Measurements from ENCODE around the gene NOP53. TPM values are rescaled to one million over a fixed set of nuclear protein-coding genes. Genes with fewer than 3 reads are reported as not detected.

The NOP53 gene
- 100 to 1,000 TPM in 1 of 6 experiments, 10 to 100 TPM in 5; 73.6 to 105 (median 79.4) TPM for total RNA-seq
- long read RNA-seq, transcript NOP53-201 (13 exons, 1,528 nt), result major isoform, 5 of 6 reads
- long read RNA-seq, partial matches to known transcripts, result 1 of 6 reads
- long read RNA-seq, other reads (novel, unspliced or antisense), result 0 of 6 reads

- H3K4me1 ChIP-seq, result peaks cover 0 to 26% (median 9%) of the 10 kb centered on the region in 4 donors
- ATAC-seq (peak; percentile 60 to 75 (median 63)), DNase-seq (peak; percentile 96 to 98 (median 96))
- peaks cover 0 to 19% (median 12%) of the 10 kb centered on the region in 4 donors for H3K36me3 ChIP-seq
- peak within 1 kb of the TSS; percentile 94 to 98 (median 96) for H3K27ac ChIP-seq
- no peaks in the 10 kb centered on the region for H3K9me3 ChIP-seq
- intact Hi-C loops (cut with DNase I), result no loop called here
- WGBS (ENCODE audit: insufficient coverage, low coverage, low lambda C conversion rate, missing lambda C conversion rate), result 8% methylated on average over 21 of the region's 53 CpGs
- H3K4me3 ChIP-seq, result peak within 1 kb of the TSS; percentile 74 to 95 (median 85)
- TF ChIP-seq, protein P1, sequence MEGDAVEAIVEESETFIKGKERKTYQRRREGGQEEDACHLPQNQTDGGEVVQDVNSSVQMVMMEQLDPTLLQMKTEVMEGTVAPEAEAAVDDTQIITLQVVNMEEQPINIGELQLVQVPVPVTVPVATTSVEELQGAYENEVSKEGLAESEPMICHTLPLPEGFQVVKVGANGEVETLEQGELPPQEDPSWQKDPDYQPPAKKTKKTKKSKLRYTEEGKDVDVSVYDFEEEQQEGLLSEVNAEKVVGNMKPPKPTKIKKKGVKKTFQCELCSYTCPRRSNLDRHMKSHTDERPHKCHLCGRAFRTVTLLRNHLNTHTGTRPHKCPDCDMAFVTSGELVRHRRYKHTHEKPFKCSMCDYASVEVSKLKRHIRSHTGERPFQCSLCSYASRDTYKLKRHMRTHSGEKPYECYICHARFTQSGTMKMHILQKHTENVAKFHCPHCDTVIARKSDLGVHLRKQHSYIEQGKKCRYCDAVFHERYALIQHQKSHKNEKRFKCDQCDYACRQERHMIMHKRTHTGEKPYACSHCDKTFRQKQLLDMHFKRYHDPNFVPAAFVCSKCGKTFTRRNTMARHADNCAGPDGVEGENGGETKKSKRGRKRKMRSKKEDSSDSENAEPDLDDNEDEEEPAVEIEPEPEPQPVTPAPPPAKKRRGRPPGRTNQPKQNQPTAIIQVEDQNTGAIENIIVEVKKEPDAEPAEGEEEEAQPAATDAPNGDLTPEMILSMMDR (IDR thresholded peaks at IDR 0.05), result no peak
- TF ChIP-seq POLR2A (IDR thresholded peaks at IDR 0.05), result peak; percentile 78
- H3K27me3 ChIP-seq, result no peaks in the 10 kb centered on the region
These were observed at the start of gene NOP53 for GRCh38 chr19:47745010-47745901. NOP53 (plus strand) TSS chr19:47745546; CDS start chr19:47745560, 14 bp downstream.

- TF ChIP-seq POLR2A (IDR thresholded peaks at IDR 0.05), result no peak
- TF ChIP-seq, protein P1 (IDR thresholded peaks at IDR 0.05), result no peak
- Histone ChIP-seq H3K4me1 (peaks cover 0 to 5% (median 0%) of the 10 kb centered on the region in 4 donors), H3K4me3 (no peak overlapping the region), H3K36me3 (peaks cover 0 to 33% (median 3%) of the 10 kb centered on the region in 4 donors), H3K27ac (no peak overlapping the region), H3K9me3 (no peaks in the 10 kb centered on the region), H3K27me3 (no peaks in the 10 kb centered on the region)
- DNase-seq (no peak), ATAC-seq (no peak)
- intact Hi-C loops (cut with DNase I), result loop anchor here (5.0 to 10.0 kb wide), 3 partner anchors 162 to 259 kb away; no protein-coding TSS in a partner anchor
- WGBS (ENCODE audit: insufficient coverage, low coverage, low lambda C conversion rate, missing lambda C conversion rate), result 70% methylated on average over 2 of the region's 8 CpGs
These were observed 48.7 kb upstream of the NOP53 start for GRCh38 chr19:47696635-47697034.

DNA sequence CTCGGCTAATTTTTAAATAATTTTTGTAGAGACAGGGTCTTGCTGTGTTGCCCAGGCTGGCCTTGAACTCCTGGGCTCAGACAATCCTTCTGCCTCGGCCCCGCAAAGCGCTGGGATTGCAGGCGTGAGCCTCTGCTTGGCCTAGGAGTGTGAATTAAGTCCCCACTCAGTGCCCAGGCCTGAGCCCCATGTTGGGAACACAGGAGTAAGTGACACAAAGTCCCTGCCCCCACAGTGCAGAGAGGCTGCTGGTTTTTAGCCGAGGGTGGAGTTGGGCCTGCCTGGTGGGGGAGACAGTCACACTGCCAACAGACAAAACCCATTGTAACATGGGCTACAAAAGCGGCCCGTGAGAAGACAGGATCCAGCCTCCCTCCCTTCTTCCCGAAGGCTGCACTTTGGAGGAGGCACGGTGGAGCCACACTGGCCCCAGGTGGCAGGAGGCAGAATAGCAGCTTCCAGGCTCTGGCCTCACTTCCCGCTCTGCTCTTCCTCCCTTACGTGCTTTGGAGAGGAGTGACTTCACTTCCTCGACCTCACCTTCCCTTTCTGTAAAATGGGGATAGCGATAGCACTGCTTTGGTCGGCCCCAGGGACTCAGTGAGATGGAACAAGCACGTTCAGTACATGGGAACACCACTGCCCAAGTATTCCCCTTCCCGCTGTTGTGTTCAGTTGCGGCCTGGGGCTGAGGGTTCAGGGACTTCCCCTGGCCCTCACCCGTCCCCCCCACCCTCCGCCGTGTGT is 47.3 kb upstream of the NOP53 start:
- ATAC-seq, result peak; percentile 88 to 97 (median 94)
- 48% methylated on average over 9 of the region's 21 CpGs for WGBS (ENCODE audit: insufficient coverage, low coverage, low lambda C conversion rate, missing lambda C conversion rate)
- peak; percentile 72 to 77 (median 75) for DNase-seq
- Histone ChIP-seq H3K4me3 (no peak overlapping the region), H3K9me3 (no peaks in the 10 kb centered on the region), H3K4me1 (peaks cover 0 to 5% (median 0%) of the 10 kb centered on the region in 4 donors), H3K36me3 (peaks cover 0 to 41% (median 4%) of the 10 kb centered on the region in 4 donors), H3K27me3 (no peaks in the 10 kb centered on the region), H3K27ac (peak overlapping the region in 1 of 3 donors; percentile 24)
- no peak for TF ChIP-seq POLR2A (IDR thresholded peaks at IDR 0.05)
- TF ChIP-seq, protein P1 (IDR thresholded peaks at IDR 0.05), result peak; percentile 95 to 98 (median 98)
- intact Hi-C loops (cut with DNase I), result loop anchor here (5.0 to 10.0 kb wide), 3 partner anchors 163 to 261 kb away; no protein-coding TSS in a partner anchor

All from right lobe of liver (tissue), 6 donors.